CD4-positive, alpha-beta T cell (primary cell): ENCODE data around the gene MSI2. TPM values are rescaled to one million over a fixed set of nuclear protein-coding genes. Genes with fewer than 3 reads are reported as not detected.

Experiments
- ATAC-seq: fragments of 200-7000 bp; cut with Tn5 transposase; one replicate; pipeline ENCODE4 v1.10.0; 2022; ENCODE audit warnings: mild to moderate bottlenecking; ENCODE audit not compliant: poor library complexity
- CTCF ChIA-PET: fragments of 350-600 bp; sonication (Branson Sonifier 250); formaldehyde crosslinking; loops from one replicate; lab custom pipeline; 2021; ENCODE audit warnings: antibody characterized with exemption, inconsistent platforms; lab: Charles Lee
- POLR2A ChIA-PET: fragments of 350-600 bp; sonication (Branson Sonifier 250); formaldehyde crosslinking; loops from one replicate; lab custom pipeline; 2021; ENCODE audit warnings: antibody characterized with exemption, inconsistent platforms; lab: Charles Lee
- DNase-seq, 14 experiments: peaks; one replicate each; pipeline ENCODE4 v3.0.0-alpha.2; 2013 to 2020; ENCODE audit warnings: mixed read lengths in 2 of 14
- H3K27ac ChIP-seq, 2 donors: one replicate each; pipeline versions ENCODE4 v1.5.1 to v1.7.0; 2013; ENCODE audit warnings: low read length in 2 of 2, low read depth in 1 of 2, mild to moderate bottlenecking in 1 of 2
- H3K27me3 ChIP-seq, 2 experiments: 1 replicate in 1 of 2; 2 replicates in 1 of 2; pipeline versions ENCODE4 v1.6.1 to v1.7.0; 2013; ENCODE audit warnings: low read length in 2 of 2, control low read depth in 1 of 2, mild to moderate bottlenecking in 1 of 2, moderate library complexity in 1 of 2; ENCODE audit not compliant: insufficient read depth in 2 of 2, control insufficient read depth in 1 of 2
- H3K36me3 ChIP-seq: one replicate; pipeline ENCODE4 v1.6.1; 2013; ENCODE audit warnings: low read length, control low read depth; ENCODE audit not compliant: insufficient read depth
- H3K4me1 ChIP-seq: one replicate; pipeline ENCODE4 v1.6.1; 2013; ENCODE audit warnings: low read length, control low read depth; ENCODE audit not compliant: insufficient read depth
- H3K4me3 ChIP-seq: one replicate; pipeline ENCODE4 v1.5.1; 2013; ENCODE audit warnings: mild to moderate bottlenecking, low read length, moderate library complexity
- H3K9me3 ChIP-seq, 2 experiments: 1 replicate in 1 of 2; 2 replicates in 1 of 2; pipeline versions ENCODE4 v1.6.1 to v1.7.0; 2013; ENCODE audit warnings: low read length in 2 of 2, mild to moderate bottlenecking in 2 of 2, control low read depth in 1 of 2, moderate library complexity in 1 of 2; ENCODE audit not compliant: control insufficient read depth in 1 of 2, insufficient read depth in 1 of 2
- H3K27ac Mint-ChIP-seq: one replicate; pipeline ENCODE4 v1.8.0; 2020; ENCODE audit warnings: mixed read lengths
- H3K27me3 Mint-ChIP-seq: one replicate; pipeline ENCODE4 v1.8.0; 2021; ENCODE audit warnings: mixed read lengths
- H3K36me3 Mint-ChIP-seq: one replicate; pipeline ENCODE4 v1.8.0; 2021; ENCODE audit warnings: low read depth, mixed read lengths
- H3K4me1 Mint-ChIP-seq: one replicate; pipeline ENCODE4 v1.8.0; 2021; ENCODE audit warnings: low read depth, mixed read lengths
- H3K4me3 Mint-ChIP-seq: one replicate; pipeline ENCODE4 v1.8.0; 2020; ENCODE audit warnings: mild to moderate bottlenecking, mixed read lengths
- H3K9me3 Mint-ChIP-seq: one replicate; pipeline ENCODE4 v1.8.0; 2020; ENCODE audit warnings: mixed read lengths
- CTCF ChIP-seq: fragments of 200-600 bp; IDR thresholded peaks from one replicate; pipeline ENCODE4 v1.8.0; 2022; ENCODE audit warnings: antibody characterized with exemption, mild to moderate bottlenecking
- intact Hi-C, 2 experiments: fragments of 100-400 bp; cut with DNase I in 1 of 2; cut with micrococcal nuclease in 1 of 2; formaldehyde crosslinking; loops; one replicate each; pipeline versions ENCODE4 v1.15.1 to v1.9.0; 2023 to 2025; cut with DNase I, micrococcal nuclease
- total RNA-seq, 174 experiments: library from RNA in 2 of 174; stranded (reverse) in 2 of 174; gene quantifications; one replicate each; pipeline ENCODE4 v1.2.3 and lab custom pipeline; 2021 to 2026

Gene MSI2
- total RNA-seq, 2 experiments from 2014 or later = 129 to 132 TPM

- intact Hi-C loops = no loop called here
- DNase-seq = no peak
- no peak for ATAC-seq
- no peak for TF ChIP-seq CTCF
- H3K4me1 ChIP-seq = no peaks in the 10 kb centered on the region
- no peaks in the 10 kb centered on the region for H3K27me3 ChIP-seq
- H3K9me3 ChIP-seq = no peaks in the 10 kb centered on the region
- H3K4me3 ChIP-seq = no peak overlapping the region
- Mint-ChIP-seq H3K27ac (no peak overlapping the region), H3K4me1 (no peaks in the 10 kb centered on the region), H3K27me3 (no peaks in the 10 kb centered on the region), H3K36me3 (no peaks in the 10 kb centered on the region), H3K4me3 (no peak overlapping the region), H3K9me3 (no peaks in the 10 kb centered on the region)
- no peak overlapping the region for H3K27ac ChIP-seq
- ChIA-PET POLR2A (no interaction called here), CTCF (no interaction called here)
- H3K36me3 ChIP-seq = no peaks in the 10 kb centered on the region
These were observed 448.1 kb downstream of the MSI2 start for GRCh38 chr17:57704448-57704847.

- Histone ChIP-seq H3K27ac (no peak overlapping the region), H3K4me3 (no peak overlapping the region), H3K36me3 (no peaks in the 10 kb centered on the region), H3K4me1 (no peaks in the 10 kb centered on the region), H3K27me3 (no peaks in the 10 kb centered on the region), H3K9me3 (no peaks in the 10 kb centered on the region)
- CTCF ChIA-PET = interaction anchor here (0.6 kb wide), 1 partner anchor 40 kb away, joined by 3 read pairs; no protein-coding TSS in a partner anchor
- no peak for TF ChIP-seq CTCF
- Mint-ChIP-seq H3K27ac (no peak overlapping the region), H3K4me3 (no peak overlapping the region), H3K27me3 (peaks cover 3% of the 10 kb centered on the region), H3K9me3 (no peaks in the 10 kb centered on the region), H3K36me3 (no peaks in the 10 kb centered on the region), H3K4me1 (no peaks in the 10 kb centered on the region)
- intact Hi-C loops = no loop called here
- POLR2A ChIA-PET = no interaction called here
- ATAC-seq = no peak
- no peak for DNase-seq
These were observed 449.8 kb downstream of the MSI2 start for GRCh38 chr17:57705921-57706695.

- Histone ChIP-seq H3K9me3 (no peaks in the 10 kb centered on the region), H3K27ac (no peak overlapping the region), H3K27me3 (peaks cover 0 to 3% of the 10 kb centered on the region in 2 experiments), H3K36me3 (no peaks in the 10 kb centered on the region), H3K4me3 (no peak overlapping the region), H3K4me1 (no peaks in the 10 kb centered on the region)
- Mint-ChIP-seq H3K36me3 (no peaks in the 10 kb centered on the region), H3K4me1 (no peaks in the 10 kb centered on the region), H3K27me3 (peaks cover 6% of the 10 kb centered on the region), H3K9me3 (no peaks in the 10 kb centered on the region), H3K27ac (no peak overlapping the region), H3K4me3 (no peak overlapping the region)
- no peak for ATAC-seq
- DNase-seq = no peak
- TF ChIP-seq CTCF = no peak
- CTCF ChIA-PET = no interaction called here
- POLR2A ChIA-PET = no interaction called here
- intact Hi-C loops = no loop called here
These were observed 450.4 kb downstream of the MSI2 start for GRCh38 chr17:57706761-57707160.
